ENCODE data around the gene KSR2.

- no peak for TF ChIP-seq CTCF (IDR thresholded peaks at IDR 0.05; ENCODE audit: low read length)
- no peak for TF ChIP-seq EZH2 (IDR thresholded peaks at IDR 0.05; ENCODE audit: borderline replicate concordance, low read length)
Observed at GRCh38 chr12:117641885-117642284, 326.9 kb downstream of the KSR2 start.
